ENCODE measurements around the gene RPP40.

- TF ChIP-seq CTCF (IDR thresholded peaks at IDR 0.05; ENCODE audit: borderline replicate concordance, extremely low read depth, low read length, poor library complexity, severe bottlenecking) (peak; percentile 87), EZH2 (IDR thresholded peaks at IDR 0.05; ENCODE audit: borderline replicate concordance, low read depth, low read length, severe bottlenecking) (no peak)
These were observed at the start of gene RPP40 for GRCh38 chr6:5003604-5004372.
